Activated CD8-positive, alpha-beta T cell treated with anti-CD3 and anti-CD28 coated beads, Interleukin-2, amount 10 ng/mL, durations not matched to agents 7 days and 5 days (primary cell): ENCODE results near the gene CEP83. TPM values are rescaled to one million over a fixed set of nuclear protein-coding genes. Genes with fewer than 3 reads are reported as not detected.

ENCODE experiments used
- ATAC-seq: fragments of 150-1000 bp; cut with Tn5 transposase; one replicate; pipeline ENCODE4 v1.10.0; 2021; ENCODE audit warnings: moderate library complexity
- CTCF ChIA-PET: fragments of 350-600 bp; sonication (Branson Sonifier 250); formaldehyde crosslinking; loops from one replicate; lab custom pipeline; 2021; ENCODE audit warnings: antibody characterized with exemption; lab: Charles Lee
- POLR2A ChIA-PET: fragments of 350-600 bp; sonication (Branson Sonifier 250); formaldehyde crosslinking; loops from one replicate; lab custom pipeline; 2021; ENCODE audit warnings: antibody characterized with exemption; lab: Charles Lee
- DNase-seq: peaks from one replicate; pipeline ENCODE4 v3.0.0-alpha.2; 2020
- H3K27ac Mint-ChIP-seq: one replicate; pipeline ENCODE4 v1.8.0; 2021; ENCODE audit warnings: mild to moderate bottlenecking, mixed read lengths
- H3K27me3 Mint-ChIP-seq: one replicate; pipeline ENCODE4 v1.8.0; 2021; ENCODE audit warnings: low read depth, mixed read lengths
- H3K36me3 Mint-ChIP-seq: one replicate; pipeline ENCODE4 v1.8.0; 2021; ENCODE audit warnings: low read depth, mixed read lengths
- H3K4me1 Mint-ChIP-seq: one replicate; pipeline ENCODE4 v1.8.0; 2021; ENCODE audit warnings: low read depth, mixed read lengths
- H3K4me3 Mint-ChIP-seq: one replicate; pipeline ENCODE4 v1.8.0; 2021; ENCODE audit warnings: mild to moderate bottlenecking, mixed read lengths
- H3K9me3 Mint-ChIP-seq: one replicate; pipeline ENCODE4 v1.8.0; 2022; ENCODE audit warnings: mixed read lengths; ENCODE audit not compliant: insufficient read depth
- total RNA-seq, 2 experiments: library from RNA; stranded (reverse); gene quantifications; one replicate each; pipeline ENCODE4 v1.2.3, GENCODE V29; 2021

The CEP83 gene
- total RNA-seq, 2 experiments from 2014 or later, result 23.4 to 23.9 TPM

- ATAC-seq (no peak), DNase-seq (no peak)
- ChIA-PET POLR2A (interaction anchor here (2.4 kb wide), 1 partner anchor 14 kb away, joined by 5 read pairs; no protein-coding TSS in a partner anchor), CTCF (no interaction called here)
- no peak overlapping the region for H3K27ac Mint-ChIP-seq
- H3K4me1 Mint-ChIP-seq, result peaks cover 9% of the 10 kb centered on the region
- peaks cover 52% of the 10 kb centered on the region for H3K36me3 Mint-ChIP-seq
- H3K9me3 Mint-ChIP-seq, result no peaks in the 10 kb centered on the region
- H3K27me3 Mint-ChIP-seq, result no peaks in the 10 kb centered on the region
- H3K4me3 Mint-ChIP-seq, result no peak overlapping the region
Observed at GRCh38 chr12:94276725-94277124, 182.9 kb downstream of the CEP83 start.

- ATAC-seq (no peak), DNase-seq (no peak)
- no peak overlapping the region for H3K4me3 Mint-ChIP-seq
- H3K27me3 Mint-ChIP-seq, result no peaks in the 10 kb centered on the region
- CTCF ChIA-PET, result no interaction called here
- H3K27ac Mint-ChIP-seq, result no peak overlapping the region
- POLR2A ChIA-PET, result no interaction called here
- no peaks in the 10 kb centered on the region for H3K9me3 Mint-ChIP-seq
- peaks cover 34% of the 10 kb centered on the region for H3K4me1 Mint-ChIP-seq
- peaks cover 61% of the 10 kb centered on the region for H3K36me3 Mint-ChIP-seq
Observed at GRCh38 chr12:94273272-94273671, 186.4 kb downstream of the CEP83 start.

DNA sequence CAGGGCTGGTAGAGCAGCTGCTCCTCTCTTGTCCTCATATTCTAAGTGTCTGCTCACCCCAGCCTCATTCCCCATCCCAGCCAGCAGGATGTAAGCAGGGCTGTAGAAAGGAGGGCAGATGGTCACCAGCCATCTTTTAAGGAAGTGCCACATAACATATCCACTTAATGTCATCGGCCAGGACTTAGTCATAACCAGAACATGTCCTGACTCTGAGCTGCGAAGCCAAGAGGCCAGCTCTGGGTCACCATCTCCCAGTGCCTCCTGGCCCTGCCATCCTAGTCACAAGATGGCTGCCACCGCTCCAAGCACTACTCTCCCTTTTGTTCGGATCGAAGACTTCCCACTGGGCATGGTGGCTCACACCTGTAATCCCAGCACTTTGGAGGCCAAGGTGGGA, 187.4 kb downstream of the CEP83 start:
- Mint-ChIP-seq H3K36me3 (peaks cover 63% of the 10 kb centered on the region), H3K4me3 (no peak overlapping the region), H3K4me1 (peaks cover 42% of the 10 kb centered on the region), H3K9me3 (no peaks in the 10 kb centered on the region), H3K27ac (no peak overlapping the region), H3K27me3 (no peaks in the 10 kb centered on the region)
- ChIA-PET CTCF (no interaction called here), POLR2A (no interaction called here)
- DNase-seq (no peak), ATAC-seq (no peak)

GRCh38 chr12:94271351-94271750, 188.3 kb downstream of the CEP83 start:
- H3K4me1 Mint-ChIP-seq, result peaks cover 51% of the 10 kb centered on the region
- POLR2A ChIA-PET, result interaction anchor here (1.0 to 1.3 kb wide), 2 partner anchors 12 to 123 kb away, joined by 3 to 5 read pairs; no protein-coding TSS in a partner anchor
- CTCF ChIA-PET, result no interaction called here
- no peak overlapping the region for H3K27ac Mint-ChIP-seq
- H3K4me3 Mint-ChIP-seq, result no peak overlapping the region
- no peak for DNase-seq
- ATAC-seq, result no peak
- peaks cover 70% of the 10 kb centered on the region for H3K36me3 Mint-ChIP-seq
- H3K9me3 Mint-ChIP-seq, result no peaks in the 10 kb centered on the region
- H3K27me3 Mint-ChIP-seq, result no peaks in the 10 kb centered on the region

- H3K27ac Mint-ChIP-seq, result no peak overlapping the region
- POLR2A ChIA-PET, result interaction anchor here (0.7 to 1.2 kb wide), 2 partner anchors 37 to 61 kb away, joined by 3 to 4 read pairs; no protein-coding TSS in a partner anchor
Observed at GRCh38 chr12:94269316-94269999, 190.2 kb downstream of the CEP83 start.

GRCh38 chr12:94267921-94268471, 191.7 kb downstream of the CEP83 start:
- ChIA-PET CTCF (interaction anchor here (2.1 kb wide), 1 partner anchor 37 kb away, joined by 4 read pairs; no protein-coding TSS in a partner anchor), POLR2A (no interaction called here)
- DNase-seq (no peak), ATAC-seq (no peak)
- no peaks in the 10 kb centered on the region for H3K27me3 Mint-ChIP-seq
- H3K27ac Mint-ChIP-seq, result no peak overlapping the region
- peaks cover 76% of the 10 kb centered on the region for H3K4me1 Mint-ChIP-seq
- H3K9me3 Mint-ChIP-seq, result no peaks in the 10 kb centered on the region
- peaks cover 87% of the 10 kb centered on the region for H3K36me3 Mint-ChIP-seq
- no peak overlapping the region for H3K4me3 Mint-ChIP-seq

More at GRCh38 chr12:94269316-94269999, 190.2 kb downstream of the CEP83 start:
- Mint-ChIP-seq H3K4me3 (no peak overlapping the region), H3K36me3 (peaks cover 82% of the 10 kb centered on the region), H3K27me3 (no peaks in the 10 kb centered on the region), H3K4me1 (peaks cover 61% of the 10 kb centered on the region), H3K9me3 (no peaks in the 10 kb centered on the region)
- ATAC-seq (no peak), DNase-seq (no peak)
- CTCF ChIA-PET, result interaction anchor here (0.8 to 2.1 kb wide), 4 partner anchors 15 to 119 kb away, joined by 3 to 4 read pairs (median 4); no protein-coding TSS in a partner anchor

- no peaks in the 10 kb centered on the region for H3K9me3 Mint-ChIP-seq
- no peak overlapping the region for H3K27ac Mint-ChIP-seq
- peaks cover 80% of the 10 kb centered on the region for H3K4me1 Mint-ChIP-seq
- no peak overlapping the region for H3K4me3 Mint-ChIP-seq
- H3K36me3 Mint-ChIP-seq, result peaks cover 82% of the 10 kb centered on the region
- ATAC-seq, result no peak
- POLR2A ChIA-PET, result no interaction called here
- CTCF ChIA-PET, result interaction anchor here (2.1 kb wide), 1 partner anchor 37 kb away, joined by 4 read pairs; no protein-coding TSS in a partner anchor
- no peaks in the 10 kb centered on the region for H3K27me3 Mint-ChIP-seq
- DNase-seq, result no peak
Observed at GRCh38 chr12:94267537-94267872, 192.2 kb downstream of the CEP83 start.

GRCh38 chr12:94266796-94267536, 192.7 kb downstream of the CEP83 start:
- Mint-ChIP-seq H3K27me3 (no peaks in the 10 kb centered on the region), H3K9me3 (no peaks in the 10 kb centered on the region), H3K27ac (no peak overlapping the region), H3K4me3 (no peak overlapping the region), H3K4me1 (peaks cover 82% of the 10 kb centered on the region), H3K36me3 (peaks cover 77% of the 10 kb centered on the region)
- CTCF ChIA-PET, result interaction anchor here (1.3 kb wide), 1 partner anchor 59 kb away, joined by 4 read pairs; no protein-coding TSS in a partner anchor
- DNase-seq (no peak), ATAC-seq (no peak)
- POLR2A ChIA-PET, result no interaction called here

DNA sequence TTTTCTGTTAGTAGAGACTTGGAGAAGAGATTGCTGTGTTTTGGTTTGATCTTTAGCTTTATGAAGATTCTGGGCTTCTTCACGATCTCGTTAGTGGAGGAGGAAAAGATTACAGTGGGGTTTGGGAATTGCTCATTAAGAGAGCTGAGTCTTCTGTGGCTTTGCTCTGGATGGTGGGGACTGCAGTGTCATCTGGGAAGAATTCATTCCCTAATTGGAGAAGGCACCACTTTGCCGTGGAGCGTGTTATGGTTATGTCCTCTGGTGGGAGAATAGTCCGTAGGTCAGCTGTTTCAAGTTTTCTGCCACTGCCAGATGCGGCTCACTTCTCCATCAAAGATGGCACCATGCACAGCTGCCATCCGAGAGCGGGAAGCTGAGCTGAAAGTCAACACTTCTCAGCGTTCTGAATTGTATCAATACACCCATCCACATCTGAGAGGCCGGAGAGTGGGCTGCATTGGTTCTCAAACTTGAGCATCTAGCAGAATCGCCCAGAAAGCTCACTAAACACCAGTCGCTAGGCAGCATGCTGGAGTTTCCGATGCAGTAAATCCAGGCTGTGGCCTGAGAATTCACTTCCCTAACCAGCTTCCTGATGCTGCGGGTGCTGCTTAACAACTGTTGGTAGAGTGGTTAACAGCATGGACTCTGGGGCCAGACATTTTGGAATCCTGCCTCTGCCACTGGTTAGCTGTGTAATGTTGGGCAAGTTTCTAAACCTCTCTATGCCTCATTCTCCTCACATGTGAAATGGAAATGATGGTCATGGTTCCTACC, 193.5 kb downstream of the CEP83 start:
- Mint-ChIP-seq H3K9me3 (no peaks in the 10 kb centered on the region), H3K36me3 (peaks cover 74% of the 10 kb centered on the region), H3K27ac (no peak overlapping the region), H3K27me3 (no peaks in the 10 kb centered on the region), H3K4me1 (peaks cover 82% of the 10 kb centered on the region), H3K4me3 (no peak overlapping the region)
- DNase-seq (no peak), ATAC-seq (no peak)
- ChIA-PET POLR2A (no interaction called here), CTCF (interaction anchor here (1.3 kb wide), 1 partner anchor 58 kb away, joined by 4 read pairs; no protein-coding TSS in a partner anchor)

- H3K4me3 Mint-ChIP-seq, result no peak overlapping the region
- ATAC-seq (no peak), DNase-seq (no peak)
- H3K4me1 Mint-ChIP-seq, result peaks cover 81% of the 10 kb centered on the region
- CTCF ChIA-PET, result interaction anchor here (1.3 kb wide), 1 partner anchor 57 kb away, joined by 4 read pairs; no protein-coding TSS in a partner anchor
- H3K9me3 Mint-ChIP-seq, result no peaks in the 10 kb centered on the region
- H3K27me3 Mint-ChIP-seq, result no peaks in the 10 kb centered on the region
- H3K36me3 Mint-ChIP-seq, result peaks cover 77% of the 10 kb centered on the region
- H3K27ac Mint-ChIP-seq, result no peak overlapping the region
- POLR2A ChIA-PET, result no interaction called here
Observed at GRCh38 chr12:94265539-94265938, 194.1 kb downstream of the CEP83 start.

DNA sequence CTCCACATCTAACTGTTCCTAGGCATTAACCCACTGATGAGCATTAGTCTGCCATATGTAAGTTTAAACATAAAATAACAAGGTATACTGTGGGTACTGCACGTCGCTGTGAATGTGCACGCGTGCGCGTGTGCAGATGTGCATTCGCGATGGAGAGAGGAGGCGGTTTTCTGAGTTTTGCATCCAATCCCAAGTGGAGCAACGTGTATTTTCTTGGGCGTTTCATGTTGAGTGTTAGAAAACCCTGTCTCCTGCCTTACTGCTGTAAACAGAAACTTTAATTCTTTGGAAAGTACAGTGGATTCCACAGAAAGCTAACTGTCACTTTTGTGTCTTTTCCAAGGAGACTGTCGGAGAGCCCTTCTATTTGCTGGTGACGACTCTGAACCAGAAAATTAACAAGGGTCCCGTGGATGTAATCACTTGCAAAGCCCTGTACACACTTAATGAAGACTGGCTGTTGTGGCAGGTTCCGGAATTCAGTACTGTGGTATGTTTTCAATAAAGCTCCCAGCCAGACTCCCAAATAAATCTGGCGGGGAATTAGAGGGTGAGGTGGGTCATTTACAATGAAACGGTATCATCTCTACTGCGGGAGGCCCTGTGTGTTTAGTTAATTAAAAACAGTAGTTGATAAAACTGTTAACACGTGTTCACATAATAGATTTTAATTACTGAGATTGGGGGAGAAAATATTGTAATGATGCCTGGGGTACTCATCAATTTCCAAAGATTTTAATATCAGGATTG, 194.8 kb downstream of the CEP83 start:
- ChIA-PET CTCF (no interaction called here), POLR2A (no interaction called here)
- DNase-seq, result no peak
- Mint-ChIP-seq H3K4me3 (no peak overlapping the region), H3K27me3 (no peaks in the 10 kb centered on the region), H3K4me1 (peaks cover 74% of the 10 kb centered on the region), H3K9me3 (no peaks in the 10 kb centered on the region), H3K27ac (no peak overlapping the region), H3K36me3 (peaks cover 75% of the 10 kb centered on the region)
- no peak for ATAC-seq
